Measurements from ENCODE around the gene TMEM200A.

DNA sequence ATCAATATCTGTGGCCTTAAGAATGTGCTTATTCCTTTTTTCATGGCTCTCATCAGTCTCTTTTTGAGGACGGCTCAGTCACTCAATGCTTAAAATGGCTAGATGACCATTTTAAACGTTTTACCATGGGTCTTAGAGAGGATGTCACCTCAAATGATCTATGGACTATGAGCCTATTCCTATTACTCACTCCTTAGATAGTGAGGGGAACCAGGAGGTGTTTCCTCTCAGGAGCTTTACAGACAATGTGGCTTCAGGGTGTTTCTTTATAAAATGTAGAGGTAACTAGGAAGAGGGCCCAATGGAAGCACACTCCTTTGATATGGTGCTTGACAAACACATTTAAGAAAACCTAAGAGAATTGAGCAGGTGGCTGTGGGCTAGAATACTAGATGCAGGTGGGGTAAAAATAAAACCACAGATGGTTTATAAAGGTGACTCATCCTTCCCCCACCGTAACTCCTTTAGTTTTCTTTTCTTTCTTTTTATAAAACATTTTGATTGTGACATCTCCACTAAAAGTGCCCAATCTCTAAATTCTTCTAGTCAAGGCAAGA lies 1.5 kb upstream of the TMEM200A start:
- TF ChIP-seq, protein P1, sequence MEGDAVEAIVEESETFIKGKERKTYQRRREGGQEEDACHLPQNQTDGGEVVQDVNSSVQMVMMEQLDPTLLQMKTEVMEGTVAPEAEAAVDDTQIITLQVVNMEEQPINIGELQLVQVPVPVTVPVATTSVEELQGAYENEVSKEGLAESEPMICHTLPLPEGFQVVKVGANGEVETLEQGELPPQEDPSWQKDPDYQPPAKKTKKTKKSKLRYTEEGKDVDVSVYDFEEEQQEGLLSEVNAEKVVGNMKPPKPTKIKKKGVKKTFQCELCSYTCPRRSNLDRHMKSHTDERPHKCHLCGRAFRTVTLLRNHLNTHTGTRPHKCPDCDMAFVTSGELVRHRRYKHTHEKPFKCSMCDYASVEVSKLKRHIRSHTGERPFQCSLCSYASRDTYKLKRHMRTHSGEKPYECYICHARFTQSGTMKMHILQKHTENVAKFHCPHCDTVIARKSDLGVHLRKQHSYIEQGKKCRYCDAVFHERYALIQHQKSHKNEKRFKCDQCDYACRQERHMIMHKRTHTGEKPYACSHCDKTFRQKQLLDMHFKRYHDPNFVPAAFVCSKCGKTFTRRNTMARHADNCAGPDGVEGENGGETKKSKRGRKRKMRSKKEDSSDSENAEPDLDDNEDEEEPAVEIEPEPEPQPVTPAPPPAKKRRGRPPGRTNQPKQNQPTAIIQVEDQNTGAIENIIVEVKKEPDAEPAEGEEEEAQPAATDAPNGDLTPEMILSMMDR (conservative IDR thresholded peaks at IDR 0.05; ENCODE audit: low read depth, low read length): no peak
- TF ChIP-seq EZH2phosphoT487 (IDR thresholded peaks at IDR 0.05; ENCODE audit: borderline replicate concordance, low read length) (no peak), EZH2 (IDR thresholded peaks at IDR 0.05; ENCODE audit: low read length, unreplicated experiment) (no peak)
